K562 (cell line): ENCODE data around the gene BTN3A1. TPM values are rescaled to one million over a fixed set of nuclear protein-coding genes. Genes with fewer than 3 reads are reported as not detected.

Experiments used
- ATAC-seq: fragments of 200-7000 bp; cut with Tn5 transposase; 3 replicates; pipeline ENCODE4 v1.9.1; 2020; ENCODE audit warnings: moderate library complexity
- BruUV-seq: library from RNA; stranded (reverse); fragments of 400-500 nt; replicated peaks from 2 replicates; lab custom pipeline; 2021; lab: Mats Ljungman, UMichigan
- CTCF ChIA-PET: fragments of 300-600 bp; formaldehyde crosslinking; extraction: SDS; loops from one replicate; lab custom pipeline; 2021; ENCODE audit warnings: low intra/inter-chr PET ratio; lab: Yijun Ruan, JAX
- POLR2A ChIA-PET: fragments of 300-600, 350-650 bp; sonication (Branson Sonifier 250); formaldehyde crosslinking; extraction: SDS; loops from one replicate; lab custom pipeline; 2021; ENCODE audit warnings: antibody characterized with exemption, inconsistent platforms; lab: Yijun Ruan, JAX
- DNase-seq, 4 experiments: peaks; one replicate each; pipeline versions ENCODE4 v3.0.0 to v3.0.0-alpha.2; 2011 to 2018; ENCODE audit warnings: low spot score in 3 of 4, mixed read lengths in 3 of 4; ENCODE audit errors: extremely low read depth in 1 of 4
- FAIRE-seq: peaks from 2 replicates; lab custom pipeline; 2011; peaks lifted over from hg19 to GRCh38; lab: Jason Lieb, UNC
- H2AFZ ChIP-seq: 2 replicates; pipeline ENCODE4 v1.6.0; 2011; ENCODE audit warnings: low read depth, low read length, control low read depth, inconsistent platforms
- H3K27ac ChIP-seq: fragments of 200-600 bp; 3 replicates; pipeline ENCODE4 v1.8.0; 2011; ENCODE audit warnings: low read depth, mild to moderate bottlenecking, control low read depth, inconsistent platforms, low read length, moderate library complexity, mixed read lengths; ENCODE audit errors: extremely low read depth
- H3K27me3 ChIP-seq, 2 experiments: fragments of 300-600 bp in 1 of 2; 2 replicates in 1 of 2; 3 replicates in 1 of 2; pipeline versions ENCODE4 v1.6.0 to v1.8.0; 2011; ENCODE audit warnings: inconsistent platforms in 2 of 2, low read length in 2 of 2, mild to moderate bottlenecking in 1 of 2, mixed read lengths in 1 of 2, moderate library complexity in 1 of 2; ENCODE audit not compliant: control insufficient read depth in 2 of 2, insufficient read depth in 2 of 2
- H3K36me3 ChIP-seq: fragments of 300-600 bp; 3 replicates; pipeline ENCODE4 v1.8.0; 2011; ENCODE audit warnings: mild to moderate bottlenecking, low read length, inconsistent platforms; ENCODE audit not compliant: control insufficient read depth, insufficient read depth
- H3K4me1 ChIP-seq, 2 experiments: fragments of 200-600 bp in 1 of 2; replicated peaks in 1 of 2; 2 replicates in 1 of 2; 3 replicates in 1 of 2; pipeline versions ENCODE4 v1.5.1 to v1.8.0; 2011; ENCODE audit warnings: inconsistent platforms in 2 of 2, low read length in 2 of 2, mild to moderate bottlenecking in 1 of 2, mixed read lengths in 1 of 2, moderate library complexity in 1 of 2; ENCODE audit not compliant: control insufficient read depth in 2 of 2, insufficient read depth in 2 of 2
- H3K4me2 ChIP-seq: 2 replicates; pipeline ENCODE4 v1.6.1; 2011; ENCODE audit warnings: low read length, control low read depth, inconsistent platforms, mixed read lengths; ENCODE audit not compliant: insufficient read depth
- H3K4me3 ChIP-seq: fragments of 200-600 bp; sonication (generic), shearing (Covaris generic); 2 replicates; pipeline ENCODE4 v1.5.1; 2016; ENCODE audit warnings: control low read depth, inconsistent platforms
- H3K79me2 ChIP-seq: fragments of 200-600 bp; 3 replicates; pipeline ENCODE4 v1.8.0; 2011; ENCODE audit warnings: low read length, inconsistent platforms; ENCODE audit not compliant: control insufficient read depth, insufficient read depth
- H3K9ac ChIP-seq, 2 experiments: 2 replicates each; pipeline versions ENCODE4 v1.6.0 to v1.6.1; 2011; ENCODE audit warnings: low read depth in 2 of 2, low read length in 2 of 2, control low read depth in 1 of 2, inconsistent platforms in 1 of 2, mild to moderate bottlenecking in 1 of 2, mixed read lengths in 1 of 2; ENCODE audit not compliant: insufficient read depth in 1 of 2
- H3K9me1 ChIP-seq: one replicate; pipeline ENCODE4 v1.6.0; 2011; ENCODE audit warnings: inconsistent platforms, mild to moderate bottlenecking, low read length, moderate library complexity; ENCODE audit not compliant: control insufficient read depth, insufficient read depth
- H3K9me3 ChIP-seq: replicated peaks from 2 replicates; pipeline ENCODE4 v1.5.1; 2011; ENCODE audit warnings: low read depth, low read length, inconsistent platforms; ENCODE audit not compliant: control insufficient read depth, insufficient read depth
- H4K20me1 ChIP-seq: replicated peaks from 2 replicates; pipeline ENCODE4 v1.6.1; 2011; ENCODE audit warnings: low read length, inconsistent platforms, mixed read lengths; ENCODE audit not compliant: control insufficient read depth, insufficient read depth
- ATF2 ChIP-seq: sonication (generic); formaldehyde crosslinking; IDR thresholded peaks from 2 replicates; pipeline ENCODE4 v1.8.1; 2022; ENCODE audit warnings: missing genetic modification reagents
- CHD4 ChIP-seq: fragments of 200-600 bp; sonication (generic); IDR thresholded peaks from 3 replicates; pipeline ENCODE4 v1.6.1; 2012; ENCODE audit warnings: low read depth, mild to moderate bottlenecking, mixed read lengths, low read length, inconsistent platforms; ENCODE audit not compliant: insufficient read depth, insufficient replicate concordance, poor library complexity, severe bottlenecking
- EP400 ChIP-seq: fragments of 450-650 bp; IDR thresholded peaks from 2 replicates; pipeline ENCODE4 v1.6.1; 2017; ENCODE audit warnings: antibody characterized with exemption, mild to moderate bottlenecking, moderate library complexity
- FOXO4 ChIP-seq: fragments of 450-650 bp; formaldehyde crosslinking; IDR thresholded peaks from 2 replicates; pipeline ENCODE4 v1.4.0; 2020; ENCODE audit warnings: mild to moderate bottlenecking, moderate library complexity
- MED1 ChIP-seq: sonication (generic); formaldehyde crosslinking; IDR thresholded peaks from 2 replicates; pipeline ENCODE4 v1.8.1; 2023; ENCODE audit warnings: missing genetic modification reagents, borderline replicate concordance
- MYBL2 ChIP-seq, 2 experiments: fragments of 450-650 bp in 1 of 2; sonication (generic) in 1 of 2; formaldehyde crosslinking in 1 of 2; IDR thresholded peaks; 2 replicates each; pipeline versions ENCODE4 v1.6.1 to v1.8.1; 2017 to 2022; ENCODE audit warnings: borderline replicate concordance in 1 of 2, inconsistent platforms in 1 of 2, low read depth in 1 of 2, mild to moderate bottlenecking in 1 of 2, missing genetic modification reagents in 1 of 2, moderate library complexity in 1 of 2
- NBN ChIP-seq: fragments of 450-650 bp; IDR thresholded peaks from 2 replicates; pipeline ENCODE4 v1.6.1; 2016; ENCODE audit warnings: low read depth, mild to moderate bottlenecking
- NFRKB ChIP-seq: fragments of 450-650 bp; IDR thresholded peaks from 2 replicates; pipeline ENCODE4 v1.6.1; 2016; ENCODE audit warnings: low read depth
- RBM22 ChIP-seq: fragments of 200-400 bp; formaldehyde crosslinking; IDR thresholded peaks from 2 replicates; pipeline ENCODE4 v1.6.1; 2018; ENCODE audit warnings: low read length, low read depth; ENCODE audit not compliant: poor library complexity, severe bottlenecking
- SAFB ChIP-seq: fragments of 200-400 bp; formaldehyde crosslinking; IDR thresholded peaks from 2 replicates; pipeline ENCODE4 v1.6.1; 2017; ENCODE audit warnings: low read depth, low read length, borderline replicate concordance
- SP1 ChIP-seq: sonication (generic); formaldehyde crosslinking; IDR thresholded peaks from 2 replicates; pipeline ENCODE4 v1.8.1; 2022; ENCODE audit warnings: mild to moderate bottlenecking, missing genetic modification reagents
- SRSF9 ChIP-seq: fragments of 200-400 bp; formaldehyde crosslinking; IDR thresholded peaks from 2 replicates; pipeline ENCODE4 v1.6.1; 2017; ENCODE audit warnings: low read depth, low read length, borderline replicate concordance
- STAT5B ChIP-seq: fragments of 250-450 bp; sonication (Bioruptor Pico); IDR thresholded peaks from 2 replicates; pipeline ENCODE4 v1.8.0; 2021; ENCODE audit warnings: mild to moderate bottlenecking, inconsistent platforms
- VEZF1 ChIP-seq: fragments of 200-800 bp; sonication (Bioruptor generic); IDR thresholded peaks from 2 replicates; pipeline ENCODE4 v1.6.1; 2017; ENCODE audit warnings: missing genetic modification characterization, missing compliant biosample characterization
- ZFP30 ChIP-seq: fragments of 250-450 bp; sonication (Bioruptor Pico); IDR thresholded peaks from 2 replicates; pipeline ENCODE4 v1.8.0; 2022; ENCODE audit warnings: moderate library complexity, mild to moderate bottlenecking, inconsistent platforms, borderline replicate concordance
- ZNF121 ChIP-seq: sonication (generic); formaldehyde crosslinking; conservative IDR thresholded peaks from 2 replicates; pipeline ENCODE4 v1.8.0; 2022; ENCODE audit warnings: missing genetic modification reagents
- WGBS: fragments of 100-300 bp; shearing (Covaris generic); methylation state at CpG from one replicate; pipeline ENCODE4 v1.1.6; 2016; ENCODE audit warnings: low coverage, mixed read lengths; ENCODE audit not compliant: insufficient coverage; ENCODE audit errors: missing lambda C conversion rate; 5-methylcytosine and 5-hydroxymethylcytosine counted together
- in situ Hi-C: fragments of 300-500 bp; cut with MboI; formaldehyde crosslinking; loops from 4 replicates; pipeline ENCODE4 v1.15.0; 2018; ENCODE audit warnings: inconsistent platforms, mixed read lengths
- intact Hi-C: fragments of 100-400 bp; cut with micrococcal nuclease; formaldehyde crosslinking; loops from 2 replicates; pipeline ENCODE4 v1.14.2; 2022
- polyA plus RNA-seq, 8 experiments: library from polyadenylated mRNA; depleted of rRNA in 4 of 8; stranded (reverse) in 5 of 8; unstranded in 3 of 8; fragments of >200 nt; fragmentation: Nextera tagmentation in 2 of 8; fragmentation: Illumina TruSeq in 1 of 8; extraction: Ambion mirVana in 2 of 8; extraction: Trizol in 1 of 8; gene quantifications; 2 replicates each; pipeline versions ENCODE4 v1.2.1 to v1.2.3, GENCODE V29; 2011 to 2014; ENCODE audit warnings: inconsistent platforms in 1 of 8, missing spikeins in 1 of 8
- total RNA-seq, 7 experiments: library from RNA; depleted of rRNA in 6 of 7; stranded (reverse); fragments of >200 nt in 6 of 7; fragmentation: Illumina TruSeq in 2 of 7; extraction: Trizol in 2 of 7; gene quantifications; 2 replicates each; pipeline versions ENCODE4 v1.2.1 to v1.2.3, GENCODE V29; 2011 to 2021; ENCODE audit warnings: low replicate concordance in 1 of 7

BTN3A1 gene
- total and polyA plus RNA-seq, 9 of the 15 experiments (the other 6 are each of a cell fraction or from before 2014, with no cell fraction given), result 0.84 to 8.5 (median 3.9) TPM

GRCh38 chr6:26404546-26404945 is 2.5 kb downstream of the BTN3A1 start:
- peaks cover 5 to 13% of the 10 kb centered on the region in 2 experiments; a peak in 4 of 5 replicates for H3K4me1 ChIP-seq
- H2AFZ ChIP-seq, result no peak overlapping the region
- no peaks in the 10 kb centered on the region for H3K9me3 ChIP-seq
- no peak for ATAC-seq
- no peak for DNase-seq
- H3K4me2 ChIP-seq, result no peak overlapping the region
- ChIA-PET POLR2A (no interaction called here), CTCF (no interaction called here)
- no TSS peak for BruUV-seq
- H3K4me3 ChIP-seq, result no peak overlapping the region
- intact Hi-C loops (no loop called here), in situ Hi-C loops (no loop called here)
- H3K27me3 ChIP-seq, result no peaks in the 10 kb centered on the region
- FAIRE-seq, result no peak
- no peaks in the 10 kb centered on the region for H3K79me2 ChIP-seq
- WGBS, result 72% methylated on average over 3 of the region's 3 CpGs
- H3K9ac ChIP-seq, result no peak overlapping the region
- H3K27ac ChIP-seq, result no peak overlapping the region
- H3K9me1 ChIP-seq, result peaks cover 2% of the 10 kb centered on the region
- no peaks in the 10 kb centered on the region for H3K36me3 ChIP-seq
- TF ChIP-seq SAFB (no peak), SRSF9 (no peak), ZFP30 (CRISPR knock-in tag) (no peak), NBN (no peak), RBM22 (no peak), CHD4 (no peak), STAT5B (CRISPR knock-in tag) (no peak), ZNF121 (CRISPR knock-in tag) (no peak), MED1 (CRISPR knock-in tag) (no peak), VEZF1 (CRISPR knock-in tag) (no peak), FOXO4 (CRISPR knock-in tag) (no peak), NFRKB (no peak), MYBL2 (IDR thresholded peaks at IDR 0.05; ENCODE audit: low read depth) (no peak), MYBL2 (CRISPR knock-in tag; IDR thresholded peaks at IDR 0.05; ENCODE audit: borderline replicate concordance) (no peak), ATF2 (CRISPR knock-in tag) (no peak), SP1 (CRISPR knock-in tag) (no peak), EP400 (no peak)
- H4K20me1 ChIP-seq, result no peaks in the 10 kb centered on the region
